GF-D8 (cell line): ENCODE results near the gene MYO1F.
A peak's percentile ranks its signal among the peaks of the same experiment; 100 is the strongest.
"Not testable (repeated sequence)": the region's sequence is repeated elsewhere in the genome, so short reads cannot be mapped to it uniquely, and the experiment has no call there.

Experiments used
- DNase-seq: peaks from one replicate; lab custom pipeline; 2025; lab: John Stamatoyannopoulos, UW

Gene MYO1F

DNA sequence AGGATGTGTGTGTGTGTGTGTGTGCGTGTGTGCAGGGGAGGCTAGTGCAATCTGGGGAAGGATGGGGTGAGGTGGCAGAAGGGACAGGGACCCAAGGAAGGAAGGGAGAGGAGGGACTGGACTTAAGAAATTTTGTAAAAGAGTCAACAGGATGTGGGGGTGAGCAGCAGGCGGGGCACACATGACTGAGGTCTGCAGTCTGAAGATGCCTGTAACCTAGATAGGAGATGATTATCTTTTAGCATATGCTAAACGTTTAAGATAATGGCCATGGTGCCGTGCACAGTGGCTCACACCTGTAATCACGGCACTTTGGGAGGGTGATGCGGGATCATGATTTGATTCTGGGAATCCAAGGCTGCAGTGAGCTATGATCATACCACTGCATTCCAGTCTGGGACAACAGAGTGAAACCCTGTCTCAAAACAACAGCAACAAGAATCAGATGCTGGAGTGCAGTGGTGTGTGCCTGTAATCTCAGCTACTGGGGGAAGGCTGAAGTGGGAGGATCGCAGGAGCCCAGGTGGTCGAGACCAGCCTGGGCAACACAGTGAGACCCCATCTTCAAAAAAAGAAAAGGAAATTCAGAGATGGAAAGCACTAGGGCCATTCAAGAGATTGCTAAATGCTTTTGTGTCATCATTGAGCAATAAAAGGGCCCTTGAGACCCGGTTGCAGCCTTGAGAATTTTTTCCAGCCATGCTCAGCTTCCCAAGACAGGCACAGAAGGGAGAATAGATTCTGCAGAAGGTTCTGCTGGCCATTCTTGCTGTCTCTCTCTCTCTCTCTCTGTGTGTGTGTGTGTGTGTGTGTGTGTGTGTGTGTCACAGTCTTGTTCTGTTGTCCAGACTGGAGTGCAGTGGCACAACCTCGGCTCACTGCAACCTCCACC is 59.4 kb downstream of the MYO1F start:
- peak; percentile 96 for DNase-seq

DNA sequence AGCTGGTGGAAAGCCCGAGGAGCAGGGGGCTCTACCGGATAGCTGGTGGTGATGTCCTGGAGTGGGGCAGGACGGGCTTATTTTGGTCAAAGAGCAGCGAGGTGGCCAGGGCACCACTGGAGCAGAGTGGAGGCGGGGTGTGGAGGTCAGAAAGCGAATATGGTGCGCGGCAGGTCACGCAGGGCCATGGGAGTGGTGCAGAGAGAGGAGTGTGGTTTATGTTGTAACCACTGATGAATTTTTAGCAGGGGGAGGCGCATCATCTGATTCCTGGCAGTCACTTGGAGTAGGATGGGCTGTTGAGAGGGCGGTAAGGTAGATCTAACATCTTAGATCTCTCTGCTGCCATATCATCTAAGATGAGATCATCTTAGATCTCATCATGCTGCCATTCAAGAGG is 61.9 kb downstream of the MYO1F start:
- DNase-seq = peak; percentile 79

DNA sequence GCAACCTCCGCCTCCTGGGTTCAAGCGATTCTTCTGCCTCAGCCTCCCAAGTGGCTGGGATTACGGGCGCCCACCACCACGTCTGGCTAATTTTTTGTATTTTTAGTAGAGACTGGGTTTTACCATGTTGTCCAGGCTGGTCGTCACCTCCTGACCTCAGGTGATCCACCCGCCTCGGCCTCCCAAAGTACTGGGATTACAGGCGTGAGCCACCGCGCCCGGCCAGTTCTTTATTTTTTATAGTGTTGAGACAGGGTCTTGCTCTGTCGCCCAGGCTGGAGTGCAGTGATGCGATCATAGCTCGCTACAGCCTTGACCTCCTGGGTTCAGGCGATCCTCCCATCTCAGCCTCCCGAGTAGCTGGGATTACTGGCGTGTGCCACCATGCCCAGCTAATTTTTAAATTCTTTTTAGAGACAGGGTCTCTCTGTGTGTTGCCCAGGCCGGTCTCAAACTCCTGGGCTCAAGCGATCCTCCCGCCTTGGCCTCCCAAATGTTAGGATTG is 62.7 kb downstream of the MYO1F start:
- DNase-seq = not testable (repeated sequence)

DNA sequence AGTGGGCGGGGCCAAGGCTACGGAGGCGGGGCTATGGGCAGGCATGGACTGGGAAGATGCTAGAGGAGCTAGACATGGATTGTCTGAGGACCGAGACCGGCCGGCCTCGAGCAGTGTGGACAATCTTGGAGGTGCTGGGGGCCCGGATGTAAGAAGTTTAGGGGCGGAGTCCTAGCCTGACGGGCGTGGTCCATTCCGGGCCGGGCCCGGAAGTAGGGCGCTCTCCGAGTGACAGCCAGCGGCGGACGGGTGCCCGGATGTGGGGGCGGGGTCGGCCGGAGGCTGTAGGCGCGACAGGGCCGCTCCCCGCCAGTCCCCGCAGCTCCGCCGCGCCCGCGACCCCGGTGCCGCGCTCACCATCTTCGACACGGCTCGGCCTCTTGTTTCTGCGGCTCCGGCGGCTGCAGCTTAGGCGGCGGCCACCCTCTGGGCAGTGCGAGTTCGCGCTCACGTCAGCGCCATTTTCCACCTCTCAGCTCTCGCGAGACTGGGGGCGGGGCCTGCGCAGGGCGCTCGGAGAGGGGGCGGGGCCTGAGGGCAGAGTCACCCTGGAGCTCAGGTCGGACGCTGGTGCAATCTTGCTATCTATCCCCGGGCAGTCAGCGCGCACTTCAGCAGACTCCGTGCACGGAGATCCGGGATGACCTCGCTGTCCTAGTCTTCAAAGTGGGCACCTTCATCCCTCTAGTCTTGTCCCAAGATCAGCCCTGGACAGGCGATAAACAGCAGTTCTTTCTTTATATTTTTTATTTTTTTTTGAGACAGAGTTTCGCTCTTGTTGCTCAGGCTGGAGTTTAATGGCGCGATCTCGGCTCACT is 63.3 kb downstream of the MYO1F start, which contains the start of gene ZNF414:
ZNF414 (minus strand) TSS at position 481 of the 818 bp plus-strand sequence; CDS start at position 360, 121 bp downstream.
- DNase-seq = peak; percentile 84

DNA sequence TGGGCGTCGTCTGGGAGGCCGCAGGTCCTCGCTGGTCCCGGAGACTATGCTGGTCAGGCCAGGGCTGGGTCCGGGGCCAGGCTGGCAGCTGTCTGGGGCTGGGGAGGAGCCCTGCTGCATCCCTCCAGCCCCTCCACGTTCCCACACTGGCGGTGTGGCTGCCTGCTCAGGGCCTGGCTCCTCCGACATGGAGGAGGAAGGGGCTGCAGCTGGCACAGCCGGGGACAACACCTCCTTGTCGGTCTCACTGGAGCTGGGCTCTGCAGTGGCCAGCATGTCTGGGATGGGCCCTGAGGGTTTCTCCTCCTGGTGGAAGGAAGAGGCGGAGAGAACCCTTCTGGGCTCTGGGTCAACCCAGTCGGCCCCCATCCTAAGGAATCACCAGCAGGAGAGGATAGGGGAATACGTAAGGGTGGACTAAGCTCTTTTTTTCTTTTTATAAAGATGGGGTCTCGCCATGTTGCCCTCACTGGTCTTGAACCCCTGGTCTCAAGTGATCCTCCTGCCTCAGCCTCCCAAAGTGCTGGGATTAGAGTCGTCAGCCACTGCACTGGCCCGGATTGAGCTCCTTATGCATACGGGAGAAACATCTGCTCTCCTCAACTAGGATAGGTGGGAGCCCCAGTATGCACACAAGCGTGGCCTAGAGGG is 64.1 kb downstream of the MYO1F start:
- no peak for DNase-seq

DNA sequence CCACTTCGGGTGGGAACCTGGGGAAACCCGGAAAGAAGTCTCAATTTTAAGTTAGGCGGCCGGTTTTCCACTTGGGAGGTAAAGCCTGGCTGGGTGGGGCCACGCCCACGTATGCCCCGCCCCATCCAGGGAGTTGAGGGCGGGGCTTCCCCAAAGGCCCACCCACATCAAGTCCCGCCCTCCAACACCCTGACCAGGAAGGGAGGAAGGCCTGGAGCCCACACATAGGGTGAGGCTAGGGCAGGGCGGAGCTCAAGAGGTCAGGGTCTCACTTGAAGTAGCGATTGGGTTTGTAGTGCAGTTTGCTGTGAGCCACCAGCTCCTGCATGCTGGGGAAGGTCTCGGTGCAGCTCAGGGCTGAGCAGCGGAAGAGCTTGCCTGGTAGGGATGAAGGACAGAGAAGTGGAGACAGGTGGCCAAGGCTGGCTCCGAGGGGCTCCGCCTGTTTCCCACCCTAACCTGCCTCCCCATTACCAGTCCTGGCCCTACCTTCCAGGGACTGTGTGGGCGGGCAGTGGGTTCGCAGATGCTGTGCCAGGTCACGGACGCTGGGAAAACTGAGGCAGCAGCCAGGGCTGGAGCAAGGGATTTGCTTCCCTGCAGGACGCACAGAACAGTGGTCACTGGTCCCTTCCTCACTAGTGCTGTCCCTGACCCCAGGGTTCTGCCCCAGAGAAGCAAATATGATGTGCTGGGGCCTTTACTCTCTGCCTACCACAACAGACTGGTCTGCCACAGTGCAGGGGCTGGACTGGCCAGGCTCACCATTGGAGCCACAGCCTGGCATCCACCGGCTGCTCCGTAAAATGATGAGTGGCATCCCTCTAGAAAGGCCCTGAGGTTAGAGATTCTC is 64.9 kb downstream of the MYO1F start:
- DNase-seq = no peak

DNA sequence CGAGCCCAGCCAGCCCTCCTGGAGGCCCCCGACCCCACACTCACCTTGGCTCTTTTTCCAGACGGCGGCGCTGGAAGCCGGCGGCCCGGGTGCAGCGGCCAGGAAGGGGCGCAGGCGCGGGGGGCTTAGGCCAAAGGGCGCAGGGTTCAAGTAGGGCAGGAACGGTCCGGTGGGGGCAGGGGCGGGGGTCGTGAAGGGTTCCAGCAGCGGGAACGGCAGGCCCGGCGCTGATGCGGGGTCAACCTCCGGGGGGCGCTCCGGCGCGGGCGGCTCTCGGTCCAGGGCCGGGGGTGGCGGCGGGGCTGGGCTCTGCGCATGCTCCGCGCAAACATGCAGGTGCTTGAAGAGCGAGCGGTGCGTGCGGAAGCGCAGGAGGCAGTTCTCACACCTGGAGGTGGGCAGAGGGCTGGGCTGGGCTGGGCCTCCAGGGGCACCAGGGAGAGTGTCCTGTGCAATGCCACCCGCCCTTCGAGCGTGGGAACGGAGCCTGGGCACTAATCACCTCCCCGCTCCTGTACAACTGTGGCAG is 65.6 kb downstream of the MYO1F start:
- no peak for DNase-seq

DNA sequence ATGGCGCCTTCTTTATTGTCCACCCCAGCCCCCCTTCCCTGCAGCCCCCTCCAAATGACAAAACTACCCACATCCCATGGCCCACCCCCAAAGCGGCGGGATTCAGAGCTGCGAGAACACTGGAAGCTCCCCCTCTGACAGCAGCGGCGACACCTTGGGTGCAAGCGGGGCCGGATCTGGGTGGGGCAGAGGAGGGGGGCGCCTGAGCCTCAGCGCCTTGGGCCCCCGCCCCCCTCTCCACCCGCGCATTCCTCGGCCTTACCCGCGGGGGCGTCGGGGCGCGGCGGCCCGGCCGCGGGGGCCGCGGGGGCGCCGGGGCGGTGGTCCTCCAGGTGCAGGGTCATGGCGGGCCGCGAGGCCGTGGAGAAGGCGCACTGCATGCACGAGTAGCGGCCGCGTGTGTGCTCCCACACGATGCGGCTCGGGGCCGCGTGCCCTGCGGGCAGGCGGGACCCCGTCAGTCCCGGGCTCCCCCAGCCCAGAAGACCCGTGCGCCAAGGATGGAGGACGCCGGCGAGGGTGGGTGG is 66.6 kb downstream of the MYO1F start:
- no peak for DNase-seq

DNA sequence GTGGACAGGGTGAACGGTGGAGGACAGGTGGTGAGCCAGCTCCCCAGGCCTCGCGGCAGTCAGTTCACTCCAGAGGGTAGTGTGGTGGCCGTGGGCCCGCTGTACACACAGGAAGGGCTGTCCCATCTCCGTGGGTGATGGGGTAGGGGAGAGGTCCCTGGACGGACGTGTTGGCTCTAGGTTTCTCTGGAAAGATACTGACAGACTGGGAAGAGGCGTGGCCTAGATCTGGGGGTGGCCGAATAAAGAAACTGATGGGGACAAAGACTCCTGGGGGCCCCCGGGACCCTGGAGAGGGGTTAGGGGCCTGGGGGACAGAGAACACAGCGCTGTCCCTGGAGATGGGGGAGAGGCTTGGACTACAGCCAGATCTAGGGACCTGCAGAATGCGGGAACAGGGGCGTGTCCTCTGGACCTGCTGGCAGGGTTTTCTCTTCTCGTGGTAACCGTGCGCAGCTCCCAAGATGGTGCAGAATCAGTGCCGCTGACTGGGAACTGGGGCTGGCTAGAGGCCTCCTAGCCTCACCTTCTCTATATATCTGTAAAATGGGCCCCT is 70.8 kb downstream of the MYO1F start:
- no peak for DNase-seq

DNA sequence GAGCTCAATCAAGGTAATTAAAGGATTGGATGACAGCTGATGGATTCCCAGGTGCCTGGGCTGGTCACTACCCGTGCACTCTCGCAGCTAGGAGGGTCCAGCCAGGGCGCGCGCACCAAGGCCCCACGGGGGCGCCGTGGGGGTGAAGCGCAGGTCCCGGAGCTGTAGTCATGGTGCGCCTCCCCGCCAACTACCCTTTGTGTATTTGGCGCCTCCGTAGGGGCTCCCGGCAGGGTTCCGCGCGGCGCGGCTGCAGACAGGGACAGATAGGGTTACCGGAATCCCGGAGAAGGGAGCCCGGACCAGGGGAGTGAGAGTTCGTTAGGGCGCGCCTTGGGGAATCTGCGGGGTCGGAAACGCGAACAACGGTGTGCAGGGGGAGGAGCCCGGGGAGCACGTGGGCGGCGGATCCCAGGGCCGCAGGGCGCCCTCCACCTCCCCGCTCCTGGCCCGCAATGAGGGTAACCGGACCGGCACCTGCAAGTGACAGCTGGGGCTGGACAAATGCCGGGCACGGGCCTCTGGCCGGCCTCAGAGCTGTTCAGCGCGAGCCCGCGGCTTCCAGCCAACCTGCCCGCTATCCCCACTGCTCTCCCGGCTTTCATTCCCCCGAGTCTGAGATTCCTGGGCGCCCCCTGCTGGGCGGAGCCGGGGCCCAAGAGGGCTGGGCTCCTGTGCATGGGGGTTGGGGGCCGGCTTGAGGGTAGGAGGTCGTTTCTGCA is 71.4 kb downstream of the MYO1F start:
- peak; percentile 58 for DNase-seq

DNA sequence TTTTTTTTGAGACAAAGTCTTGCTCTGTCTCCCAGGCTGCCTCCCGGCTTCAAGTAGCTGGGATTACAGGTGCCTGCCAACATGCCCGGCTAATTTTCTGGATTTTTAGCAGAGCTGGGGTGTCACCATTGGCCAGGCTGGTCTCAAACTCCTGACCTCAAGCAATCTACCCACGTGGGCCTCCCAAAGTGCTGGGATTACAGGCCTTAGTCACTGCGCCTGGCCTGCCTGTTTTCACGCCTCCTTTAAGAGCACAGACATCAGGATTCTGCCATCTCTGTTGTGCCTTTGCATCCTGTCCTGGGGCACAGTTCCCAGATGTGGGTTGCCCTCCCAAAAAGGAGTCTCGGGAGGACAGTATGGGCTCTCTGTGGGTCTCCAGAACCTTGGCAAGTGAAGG is 72.3 kb downstream of the MYO1F start:
- no peak for DNase-seq

DNA sequence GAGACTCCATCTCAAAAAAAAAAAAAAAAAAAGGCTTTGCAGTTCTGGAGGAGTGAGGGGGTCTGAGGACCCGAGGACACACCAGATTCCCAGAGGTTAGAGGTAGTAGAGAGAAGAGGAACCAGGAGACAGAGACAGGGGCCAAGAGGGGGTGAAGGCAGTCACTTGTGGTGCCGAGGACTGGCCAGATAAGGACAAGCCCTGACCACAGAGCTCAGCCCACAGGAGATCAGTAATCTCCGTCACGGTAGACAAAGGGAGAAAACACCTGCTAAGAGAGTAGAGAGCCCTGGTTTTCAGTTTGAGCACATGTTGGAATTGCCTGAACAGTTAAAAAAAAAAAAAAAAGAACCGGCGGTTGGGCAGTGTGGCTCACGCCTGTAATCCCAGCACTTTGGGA is 73.1 kb downstream of the MYO1F start:
- peak; percentile 96 for DNase-seq

DNA sequence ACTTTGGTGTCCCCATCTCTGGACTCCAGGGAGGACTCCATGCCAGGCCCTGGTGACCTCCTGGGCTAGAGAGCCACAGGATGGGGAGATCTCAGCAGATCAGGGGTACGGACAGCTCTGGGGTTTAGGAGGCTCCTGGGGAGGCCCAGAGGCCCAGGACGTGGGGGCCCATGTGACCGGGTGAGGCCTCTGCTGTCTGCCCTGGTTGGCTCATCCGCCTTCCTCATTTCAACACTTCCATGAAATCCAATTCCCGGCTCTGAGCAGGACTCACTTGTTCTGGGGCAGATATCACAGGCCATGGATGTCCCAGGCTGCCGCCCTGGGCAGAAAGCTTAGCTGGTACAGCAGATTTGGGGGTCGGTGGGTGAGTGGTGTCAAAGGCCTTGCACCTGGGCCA is 73.7 kb downstream of the MYO1F start:
- DNase-seq = peak; percentile 59

DNA sequence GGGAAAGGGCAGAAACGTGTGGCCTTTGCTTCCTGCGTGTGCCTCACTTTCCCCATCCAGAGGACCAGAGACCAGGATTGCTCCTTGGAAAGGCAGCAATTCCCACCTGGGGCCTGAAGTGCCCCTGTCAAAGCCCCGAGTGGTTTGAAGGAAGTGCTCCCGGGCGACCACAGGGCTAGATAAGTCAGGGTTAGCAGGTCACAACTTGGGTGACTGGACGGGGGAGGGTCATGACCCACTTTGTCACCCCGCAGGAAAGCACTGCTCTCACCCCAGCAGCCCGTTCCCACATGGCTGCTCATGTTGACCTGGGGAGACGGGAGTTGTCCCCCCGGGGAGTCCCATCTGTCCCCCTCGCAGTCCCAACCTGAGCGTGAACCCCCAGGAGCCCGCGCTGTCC is 75.3 kb downstream of the MYO1F start:
- DNase-seq = peak; percentile 31

DNA sequence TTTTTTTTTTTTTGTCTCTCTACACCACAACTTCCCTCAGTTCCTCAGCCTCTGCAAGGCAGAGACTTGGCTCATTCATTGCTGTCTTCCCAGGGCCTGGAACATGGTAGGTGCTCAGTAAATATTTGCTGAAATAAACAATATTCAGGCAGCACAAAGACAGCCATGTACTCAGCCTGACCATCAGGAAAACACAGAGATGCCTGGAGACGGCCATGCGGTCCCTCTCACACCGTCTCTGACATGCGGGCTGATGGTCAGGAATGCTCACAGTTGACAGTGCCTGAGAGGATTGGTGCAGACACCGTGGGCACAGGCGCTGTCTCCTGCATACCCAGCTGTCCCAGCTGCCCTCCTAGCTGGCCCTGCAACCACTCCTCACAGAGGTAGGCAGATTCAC is 75.7 kb downstream of the MYO1F start:
- no peak for DNase-seq

DNA sequence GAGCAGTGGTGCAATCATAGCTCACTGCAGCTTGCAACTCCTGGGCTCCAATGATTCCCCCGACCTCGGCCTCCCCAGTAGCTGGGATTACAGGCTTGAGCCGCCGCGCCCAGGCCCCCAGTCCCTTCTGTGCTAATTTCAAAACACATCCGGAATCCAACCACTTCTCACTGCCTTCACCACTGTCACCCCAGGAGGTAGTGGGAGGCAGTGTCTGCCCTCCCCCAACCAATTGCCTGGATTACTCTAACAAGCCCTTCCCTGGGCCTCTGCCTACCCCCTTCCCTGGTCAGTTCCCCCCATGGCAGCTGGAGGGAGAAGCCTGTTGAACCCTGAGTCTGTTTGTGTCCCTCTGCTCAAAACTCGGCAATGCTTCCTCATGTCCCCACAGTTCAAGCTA is 77.1 kb downstream of the MYO1F start:
- peak; percentile 96 for DNase-seq

DNA sequence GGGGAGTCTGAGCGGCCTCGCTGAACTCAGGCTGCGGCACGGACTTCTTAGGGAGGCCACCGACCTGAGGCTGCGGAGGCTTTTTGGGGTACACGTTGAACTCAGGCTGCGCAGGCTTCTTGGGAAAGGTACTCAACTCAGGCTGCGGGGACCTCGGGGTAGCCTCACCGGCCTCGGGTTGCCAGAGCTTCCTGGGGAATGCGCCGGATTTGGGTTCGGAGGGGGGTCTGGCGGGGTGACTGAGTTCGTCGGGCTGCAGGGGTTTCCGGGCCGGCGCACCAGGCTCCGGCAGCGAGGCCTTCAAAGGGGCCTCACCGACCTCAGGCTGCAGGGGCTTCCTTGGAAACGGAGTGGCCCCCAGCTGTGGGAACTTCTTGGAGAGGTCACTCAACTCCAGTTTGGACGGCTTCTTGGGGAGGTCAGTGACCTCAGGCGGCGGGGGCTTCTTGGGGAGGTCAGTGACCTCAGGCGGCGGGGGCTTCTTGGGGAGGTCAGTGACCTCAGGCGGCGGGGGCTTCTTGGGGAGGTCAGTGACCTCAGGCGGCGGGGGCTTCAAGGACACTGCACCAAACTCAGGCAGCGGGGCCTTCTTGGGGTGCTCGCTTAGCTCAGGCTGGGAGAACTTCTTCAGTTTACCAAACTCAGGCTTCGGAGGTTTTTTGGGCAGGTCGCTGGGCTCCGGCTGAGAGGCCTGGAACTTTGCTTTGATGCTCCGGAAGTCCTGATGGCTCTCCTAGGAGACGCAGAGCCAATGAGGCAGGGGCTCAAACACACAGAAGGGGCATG is 78.0 kb downstream of the MYO1F start:
- no peak for DNase-seq

DNA sequence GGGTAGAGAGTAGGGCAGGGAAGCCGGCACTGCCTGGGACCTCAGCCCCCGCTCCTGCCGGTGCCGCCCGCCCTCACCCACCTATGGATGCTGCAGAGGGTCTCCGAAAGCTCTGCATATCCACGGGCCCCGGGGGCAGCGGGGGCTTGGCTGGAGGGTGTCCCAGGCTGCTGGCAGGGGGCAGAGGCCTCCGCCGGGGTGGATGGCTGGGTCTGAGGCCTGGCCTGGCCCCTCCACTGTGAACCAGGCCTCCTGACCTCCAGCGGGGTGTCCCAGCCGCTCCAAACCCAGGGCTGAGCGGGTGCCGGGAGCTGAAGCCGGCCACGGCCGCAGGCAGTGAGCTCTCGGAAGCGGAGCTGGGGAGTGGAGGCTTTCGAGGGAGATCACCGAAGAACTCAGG is 78.9 kb downstream of the MYO1F start:
- no peak for DNase-seq

DNA sequence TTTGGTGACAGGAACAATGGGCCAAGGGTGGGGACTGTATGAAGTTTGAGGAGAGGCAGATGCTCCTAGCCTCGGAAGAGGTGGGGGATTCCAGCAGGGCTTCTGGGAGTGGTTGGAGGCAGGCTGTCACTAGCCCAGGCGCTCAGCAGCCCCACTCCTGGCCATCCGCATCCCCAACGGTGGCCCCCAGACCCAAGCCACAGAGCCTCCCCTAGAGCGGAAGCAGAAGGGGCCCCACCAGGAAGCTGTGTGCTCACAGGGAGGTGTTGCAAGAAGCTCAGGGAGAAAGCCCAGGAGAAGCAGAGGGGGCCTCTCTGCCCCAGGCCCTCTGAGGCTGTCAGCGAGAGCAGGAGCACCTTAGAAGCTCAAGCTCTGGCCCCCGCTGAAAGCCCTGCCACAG is 83.1 kb downstream of the MYO1F start:
- peak; percentile 94 for DNase-seq
